Measurements from ENCODE around the gene GNG12.
A peak's percentile ranks its signal among the peaks of the same experiment; 100 is the strongest.

Gene GNG12

GRCh38 chr1:67685067-67685557 lies 148.2 kb downstream of the GNG12 start, which contains the start of gene GADD45A:
Gene GADD45A, plus strand, starts transcription at chr1:67685201. Its CDS starts 294 bp downstream, at chr1:67685495.
- no peaks in the 10 kb centered on the region for H3K27me3 ChIP-seq (replicated peaks; ENCODE audit: control insufficient read depth, insufficient read depth, low read length)
- H3K9me3 ChIP-seq (ENCODE audit: control insufficient read depth, low read length): no peaks in the 10 kb centered on the region
- peak; percentile 99 for DNase-seq (ENCODE audit: low read depth)
- peak within 1 kb of the TSS; percentile 99 for H3K9ac ChIP-seq (ENCODE audit: low read length)
- H3K4me1 ChIP-seq (ENCODE audit: control insufficient read depth, insufficient read depth, low read length): peaks cover 43% of the 10 kb centered on the region
- H3K36me3 ChIP-seq (ENCODE audit: control insufficient read depth, insufficient read depth, low read length, severe bottlenecking): peaks cover 29% of the 10 kb centered on the region
- peak within 1 kb of the TSS; percentile 95 for H3K4me3 ChIP-seq (ENCODE audit: low read length)

GRCh38 chr1:67684526-67685066 lies 148.7 kb downstream of the GNG12 start:
- peak overlapping the region; percentile 65 for H3K4me3 ChIP-seq (ENCODE audit: low read length)
- no peaks in the 10 kb centered on the region for H3K9me3 ChIP-seq (ENCODE audit: control insufficient read depth, low read length)
- DNase-seq (ENCODE audit: low read depth): no peak
- H3K9ac ChIP-seq (ENCODE audit: low read length): peak overlapping the region; percentile 12
- peaks cover 43% of the 10 kb centered on the region for H3K4me1 ChIP-seq (ENCODE audit: control insufficient read depth, insufficient read depth, low read length)
- peaks cover 28% of the 10 kb centered on the region for H3K36me3 ChIP-seq (ENCODE audit: control insufficient read depth, insufficient read depth, low read length, severe bottlenecking)
- H3K27me3 ChIP-seq (replicated peaks; ENCODE audit: control insufficient read depth, insufficient read depth, low read length): no peaks in the 10 kb centered on the region

GRCh38 chr1:67683766-67684525 lies 149.3 kb downstream of the GNG12 start:
- H3K9me3 ChIP-seq (ENCODE audit: control insufficient read depth, low read length): no peaks in the 10 kb centered on the region
- H3K4me3 ChIP-seq (ENCODE audit: low read length): peak overlapping the region; percentile 65
- H3K36me3 ChIP-seq (ENCODE audit: control insufficient read depth, insufficient read depth, low read length, severe bottlenecking): peaks cover 22% of the 10 kb centered on the region
- DNase-seq (ENCODE audit: low read depth): peak; percentile 54
- H3K9ac ChIP-seq (ENCODE audit: low read length): peak overlapping the region; percentile 12
- H3K27me3 ChIP-seq (replicated peaks; ENCODE audit: control insufficient read depth, insufficient read depth, low read length): no peaks in the 10 kb centered on the region
- peaks cover 42% of the 10 kb centered on the region for H3K4me1 ChIP-seq (ENCODE audit: control insufficient read depth, insufficient read depth, low read length)

- Histone ChIP-seq H3K27me3 (replicated peaks; ENCODE audit: control insufficient read depth, insufficient read depth, low read length) (no peaks in the 10 kb centered on the region), H3K9ac (ENCODE audit: low read length) (peak overlapping the region; percentile 12), H3K9me3 (ENCODE audit: control insufficient read depth, low read length) (no peaks in the 10 kb centered on the region)
These were observed 150.0 kb downstream of the GNG12 start for GRCh38 chr1:67683316-67683715.

GRCh38 chr1:67682659-67683197 lies 150.5 kb downstream of the GNG12 start:
- no peaks in the 10 kb centered on the region for H3K27me3 ChIP-seq (replicated peaks; ENCODE audit: control insufficient read depth, insufficient read depth, low read length)
- peaks cover 30% of the 10 kb centered on the region for H3K4me1 ChIP-seq (ENCODE audit: control insufficient read depth, insufficient read depth, low read length)
- peak overlapping the region; percentile 12 for H3K9ac ChIP-seq (ENCODE audit: low read length)
- H3K4me3 ChIP-seq (ENCODE audit: low read length): peak overlapping the region; percentile 65
- H3K36me3 ChIP-seq (ENCODE audit: control insufficient read depth, insufficient read depth, low read length, severe bottlenecking): peaks cover 10% of the 10 kb centered on the region
- DNase-seq (ENCODE audit: low read depth): peak; percentile 86
- H3K9me3 ChIP-seq (ENCODE audit: control insufficient read depth, low read length): no peaks in the 10 kb centered on the region

More at GRCh38 chr1:67683316-67683715, 150.0 kb downstream of the GNG12 start:
- DNase-seq (ENCODE audit: low read depth): peak; percentile 86
- H3K4me3 ChIP-seq (ENCODE audit: low read length): peak overlapping the region; percentile 65
- peaks cover 16% of the 10 kb centered on the region for H3K36me3 ChIP-seq (ENCODE audit: control insufficient read depth, insufficient read depth, low read length, severe bottlenecking)
- peaks cover 36% of the 10 kb centered on the region for H3K4me1 ChIP-seq (ENCODE audit: control insufficient read depth, insufficient read depth, low read length)

GRCh38 chr1:67680486-67680885 lies 152.8 kb downstream of the GNG12 start:
- no peaks in the 10 kb centered on the region for H3K36me3 ChIP-seq (ENCODE audit: control insufficient read depth, insufficient read depth, low read length, severe bottlenecking)
- no peaks in the 10 kb centered on the region for H3K27me3 ChIP-seq (replicated peaks; ENCODE audit: control insufficient read depth, insufficient read depth, low read length)
- H3K4me1 ChIP-seq (ENCODE audit: control insufficient read depth, insufficient read depth, low read length): peaks cover 23% of the 10 kb centered on the region
- H3K9ac ChIP-seq (ENCODE audit: low read length): no peak overlapping the region
- no peak overlapping the region for H3K4me3 ChIP-seq (ENCODE audit: low read length)
- no peak for DNase-seq (ENCODE audit: low read depth)
- H3K9me3 ChIP-seq (ENCODE audit: control insufficient read depth, low read length): no peaks in the 10 kb centered on the region

GRCh38 chr1:67679691-67680090 lies 153.6 kb downstream of the GNG12 start:
- H3K4me1 ChIP-seq (ENCODE audit: control insufficient read depth, insufficient read depth, low read length): peaks cover 25% of the 10 kb centered on the region
- no peaks in the 10 kb centered on the region for H3K9me3 ChIP-seq (ENCODE audit: control insufficient read depth, low read length)
- no peaks in the 10 kb centered on the region for H3K27me3 ChIP-seq (replicated peaks; ENCODE audit: control insufficient read depth, insufficient read depth, low read length)
- no peak overlapping the region for H3K9ac ChIP-seq (ENCODE audit: low read length)
- H3K4me3 ChIP-seq (ENCODE audit: low read length): no peak overlapping the region
- H3K36me3 ChIP-seq (ENCODE audit: control insufficient read depth, insufficient read depth, low read length, severe bottlenecking): no peaks in the 10 kb centered on the region
- peak; percentile 33 for DNase-seq (ENCODE audit: low read depth)

- DNase-seq (ENCODE audit: low read depth): no peak
- Histone ChIP-seq H3K27me3 (replicated peaks; ENCODE audit: control insufficient read depth, insufficient read depth, low read length) (no peaks in the 10 kb centered on the region), H3K4me3 (ENCODE audit: low read length) (no peak overlapping the region), H3K9ac (ENCODE audit: low read length) (no peak overlapping the region), H3K9me3 (ENCODE audit: control insufficient read depth, low read length) (no peaks in the 10 kb centered on the region), H3K4me1 (ENCODE audit: control insufficient read depth, insufficient read depth, low read length) (peaks cover 10% of the 10 kb centered on the region), H3K36me3 (ENCODE audit: control insufficient read depth, insufficient read depth, low read length, severe bottlenecking) (no peaks in the 10 kb centered on the region)
These were observed 155.3 kb downstream of the GNG12 start for GRCh38 chr1:67677930-67678329.

GRCh38 chr1:67677408-67677807 lies 155.9 kb downstream of the GNG12 start:
- H3K36me3 ChIP-seq (ENCODE audit: control insufficient read depth, insufficient read depth, low read length, severe bottlenecking): no peaks in the 10 kb centered on the region
- peaks cover 4% of the 10 kb centered on the region for H3K4me1 ChIP-seq (ENCODE audit: control insufficient read depth, insufficient read depth, low read length)
- no peak overlapping the region for H3K9ac ChIP-seq (ENCODE audit: low read length)
- no peaks in the 10 kb centered on the region for H3K9me3 ChIP-seq (ENCODE audit: control insufficient read depth, low read length)
- H3K4me3 ChIP-seq (ENCODE audit: low read length): no peak overlapping the region
- H3K27me3 ChIP-seq (replicated peaks; ENCODE audit: control insufficient read depth, insufficient read depth, low read length): no peaks in the 10 kb centered on the region
- DNase-seq (ENCODE audit: low read depth): no peak

GRCh38 chr1:67676946-67677345 lies 156.3 kb downstream of the GNG12 start:
- Histone ChIP-seq H3K36me3 (ENCODE audit: control insufficient read depth, insufficient read depth, low read length, severe bottlenecking) (no peaks in the 10 kb centered on the region), H3K4me1 (ENCODE audit: control insufficient read depth, insufficient read depth, low read length) (peaks cover 4% of the 10 kb centered on the region), H3K4me3 (ENCODE audit: low read length) (no peak overlapping the region), H3K9ac (ENCODE audit: low read length) (no peak overlapping the region), H3K9me3 (ENCODE audit: control insufficient read depth, low read length) (no peaks in the 10 kb centered on the region), H3K27me3 (replicated peaks; ENCODE audit: control insufficient read depth, insufficient read depth, low read length) (no peaks in the 10 kb centered on the region)
- no peak for DNase-seq (ENCODE audit: low read depth)

- peaks cover 4% of the 10 kb centered on the region for H3K4me1 ChIP-seq (ENCODE audit: control insufficient read depth, insufficient read depth, low read length)
- H3K27me3 ChIP-seq (replicated peaks; ENCODE audit: control insufficient read depth, insufficient read depth, low read length): no peaks in the 10 kb centered on the region
- no peaks in the 10 kb centered on the region for H3K9me3 ChIP-seq (ENCODE audit: control insufficient read depth, low read length)
- H3K9ac ChIP-seq (ENCODE audit: low read length): no peak overlapping the region
- H3K36me3 ChIP-seq (ENCODE audit: control insufficient read depth, insufficient read depth, low read length, severe bottlenecking): no peaks in the 10 kb centered on the region
- H3K4me3 ChIP-seq (ENCODE audit: low read length): no peak overlapping the region
- no peak for DNase-seq (ENCODE audit: low read depth)
These were observed 157.0 kb downstream of the GNG12 start for GRCh38 chr1:67676287-67676686.
